ENCODE results near the gene PDF. TPM values are rescaled to one million over a fixed set of nuclear protein-coding genes. Genes with fewer than 3 reads are reported as not detected.

The PDF gene
- total and polyA plus RNA-seq, 2 of the 13 experiments (the other 11 are each of a cell fraction or from before 2014, with no cell fraction given), result 12.4 to 48.8 TPM

GRCh38 chr16:69351309-69352027 is 21.1 kb upstream of the PDF start, which contains the start of gene TMED6 (continued):
- peak; percentile 22 for TF ChIP-seq CTCF (CRISPR knock-in tag; IDR thresholded peaks at IDR 0.05)
- TF ChIP-seq DRAP1 (CRISPR knock-in tag; IDR thresholded peaks at IDR 0.05), result peak; percentile 72
- peak; percentile 68; the same call in 1 of the 2 replicates for TF ChIP-seq SRF (IDR thresholded peaks at IDR 0.05; ENCODE audit: low read depth, low read length)
- peak; percentile 52 for TF ChIP-seq ZNF687 (CRISPR knock-in tag; IDR thresholded peaks at IDR 0.05)
- 0 out of 2 replicates have a peak, but pooled peaks have one; percentile 55 for TF ChIP-seq SMYD3 (CRISPR knock-in tag; IDR thresholded peaks at IDR 0.05)
- no peak for TF ChIP-seq PCBP1 (IDR thresholded peaks at IDR 0.05; ENCODE audit: borderline replicate concordance, low read depth, low read length)
- TF ChIP-seq KAT7 (CRISPR knock-in tag; IDR thresholded peaks at IDR 0.05; ENCODE audit: borderline replicate concordance), result peak; percentile 10; the same call in 1 of the 2 replicates
- TF ChIP-seq ARID5B (CRISPR knock-in tag; IDR thresholded peaks at IDR 0.05), result peak; percentile 52; the same call in 1 of the 2 replicates
- TF ChIP-seq ZNF614 (CRISPR knock-in tag; IDR thresholded peaks at IDR 0.05; ENCODE audit: borderline replicate concordance), result peak; percentile 54; the same call in 1 of the 2 replicates
- no peak for TF ChIP-seq ISX (CRISPR knock-in tag; conservative IDR thresholded peaks at IDR 0.05)
- TF ChIP-seq HOXA3 (CRISPR knock-in tag; IDR thresholded peaks at IDR 0.05), result peak; percentile 56
- 0 out of 2 replicates have a peak, but pooled peaks have one; percentile 45 for TF ChIP-seq REL (CRISPR knock-in tag; conservative IDR thresholded peaks at IDR 0.05)
- TF ChIP-seq IRF2 (CRISPR knock-in tag; IDR thresholded peaks at IDR 0.05), result peak; percentile 38
- TF ChIP-seq FOXP4 (CRISPR knock-in tag; IDR thresholded peaks at IDR 0.05), result peak; percentile 20; the same call in 1 of the 2 replicates
